Breast epithelium (tissue), 4 donors: Measurements from ENCODE around the gene PTPRK. TPM values are rescaled to one million over a fixed set of nuclear protein-coding genes. Genes with fewer than 3 reads are reported as not detected.

Source experiments
- DNase-seq, 2 donors: peaks; one replicate each; pipeline ENCODE4 v3.0.0-alpha.2; 2019; ENCODE audit warnings: low spot score in 2 of 2
- H3K27ac ChIP-seq, 2 donors: fragments of 200-600 bp; sonication (generic) in 1 of 2; one replicate each; pipeline ENCODE4 v1.5.1; 2016 to 2019; ENCODE audit warnings: mild to moderate bottlenecking in 1 of 2
- H3K27me3 ChIP-seq, 2 donors: fragments of 200-600 bp; sonication (generic) in 1 of 2; one replicate each; pipeline versions ENCODE4 v1.5.1 to v1.6.0; 2017 to 2019; ENCODE audit warnings: control low read depth in 1 of 2, mild to moderate bottlenecking in 1 of 2
- H3K36me3 ChIP-seq: fragments of 200-600 bp; one replicate; pipeline ENCODE4 v1.5.1; 2019
- H3K4me1 ChIP-seq, 2 donors: fragments of 200-600 bp; sonication (generic); one replicate each; pipeline ENCODE4 v1.5.1; 2016 to 2019; ENCODE audit warnings: control low read depth in 1 of 2
- H3K4me3 ChIP-seq, 3 donors: fragments of 200-600 bp; sonication (generic); 1 replicate in 2 of 3; 2 replicates in 1 of 3; pipeline ENCODE4 v1.5.1; 2016 to 2019; ENCODE audit warnings: mild to moderate bottlenecking in 3 of 3, moderate library complexity in 2 of 3
- H3K9me3 ChIP-seq, 2 donors: fragments of 200-600 bp; sonication (generic) in 1 of 2; one replicate each; pipeline ENCODE4 v1.5.1; 2016 to 2019; ENCODE audit warnings: control low read depth in 1 of 2
- POLR2A ChIP-seq: fragments of 450-650 bp; IDR thresholded peaks from one replicate; pipeline ENCODE4 v1.6.1; 2016; ENCODE audit warnings: antibody characterized with exemption, mild to moderate bottlenecking, moderate library complexity
- POLR2AphosphoS5 ChIP-seq, 3 donors: sonication (generic); formaldehyde crosslinking; IDR thresholded peaks; one replicate each; pipeline ENCODE4 v1.6.1; 2017; ENCODE audit warnings: antibody characterized with exemption in 3 of 3
- intact Hi-C: fragments of 100-400 bp; cut with DNase I; formaldehyde crosslinking; loops from one replicate; pipeline ENCODE4 v1.15.1; 2023; ENCODE audit warnings: low total_unique reads
- total RNA-seq, 3 donors: library from RNA; depleted of rRNA; stranded (reverse); fragments of >200 nt; gene quantifications; one replicate each; pipeline ENCODE4 v1.1.0, GENCODE V29; 2016
- TF ChIP-seq, protein P1 (sequence below), 3 donors: fragments of 450-650 bp; IDR thresholded peaks; one replicate each; pipeline ENCODE4 v1.5.1; 2016 to 2017; ENCODE audit warnings: antibody characterized with exemption in 3 of 3, mild to moderate bottlenecking in 3 of 3, moderate library complexity in 3 of 3

Gene PTPRK
- total RNA-seq, 3 donors from 2014 or later = 29.1 to 134 (median 77.0) TPM

DNA sequence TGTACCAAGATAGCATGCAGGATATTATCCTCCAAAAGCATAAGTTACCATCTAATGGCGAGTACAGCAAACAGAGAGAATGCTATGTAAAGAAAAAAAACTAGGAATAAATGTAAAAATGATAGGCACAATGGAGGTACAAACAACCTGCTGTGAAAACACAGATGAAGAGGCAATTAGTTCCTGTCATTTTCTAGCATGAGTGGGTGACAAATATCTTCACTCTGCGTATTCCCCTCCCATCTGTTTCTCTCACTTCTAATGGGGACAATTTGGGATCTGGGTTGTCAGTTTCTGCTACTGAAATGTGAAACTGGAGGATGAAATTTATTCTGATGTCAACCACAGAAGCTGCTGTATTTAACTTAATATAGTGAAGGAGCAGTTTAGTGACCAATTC is 11.7 kb upstream of the PTPRK start:
- intact Hi-C loops = no loop called here
- Histone ChIP-seq H3K27ac (no peak overlapping the region), H3K27me3 (no peaks in the 10 kb centered on the region), H3K4me1 (no peaks in the 10 kb centered on the region), H3K9me3 (no peaks in the 10 kb centered on the region), H3K4me3 (no peak overlapping the region), H3K36me3 (no peaks in the 10 kb centered on the region)
- TF ChIP-seq, protein P1, sequence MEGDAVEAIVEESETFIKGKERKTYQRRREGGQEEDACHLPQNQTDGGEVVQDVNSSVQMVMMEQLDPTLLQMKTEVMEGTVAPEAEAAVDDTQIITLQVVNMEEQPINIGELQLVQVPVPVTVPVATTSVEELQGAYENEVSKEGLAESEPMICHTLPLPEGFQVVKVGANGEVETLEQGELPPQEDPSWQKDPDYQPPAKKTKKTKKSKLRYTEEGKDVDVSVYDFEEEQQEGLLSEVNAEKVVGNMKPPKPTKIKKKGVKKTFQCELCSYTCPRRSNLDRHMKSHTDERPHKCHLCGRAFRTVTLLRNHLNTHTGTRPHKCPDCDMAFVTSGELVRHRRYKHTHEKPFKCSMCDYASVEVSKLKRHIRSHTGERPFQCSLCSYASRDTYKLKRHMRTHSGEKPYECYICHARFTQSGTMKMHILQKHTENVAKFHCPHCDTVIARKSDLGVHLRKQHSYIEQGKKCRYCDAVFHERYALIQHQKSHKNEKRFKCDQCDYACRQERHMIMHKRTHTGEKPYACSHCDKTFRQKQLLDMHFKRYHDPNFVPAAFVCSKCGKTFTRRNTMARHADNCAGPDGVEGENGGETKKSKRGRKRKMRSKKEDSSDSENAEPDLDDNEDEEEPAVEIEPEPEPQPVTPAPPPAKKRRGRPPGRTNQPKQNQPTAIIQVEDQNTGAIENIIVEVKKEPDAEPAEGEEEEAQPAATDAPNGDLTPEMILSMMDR (IDR thresholded peaks at IDR 0.05) = no peak
- TF ChIP-seq POLR2AphosphoS5 (IDR thresholded peaks at IDR 0.05) (no peak), POLR2A (no peak)
- no peak for DNase-seq

DNA sequence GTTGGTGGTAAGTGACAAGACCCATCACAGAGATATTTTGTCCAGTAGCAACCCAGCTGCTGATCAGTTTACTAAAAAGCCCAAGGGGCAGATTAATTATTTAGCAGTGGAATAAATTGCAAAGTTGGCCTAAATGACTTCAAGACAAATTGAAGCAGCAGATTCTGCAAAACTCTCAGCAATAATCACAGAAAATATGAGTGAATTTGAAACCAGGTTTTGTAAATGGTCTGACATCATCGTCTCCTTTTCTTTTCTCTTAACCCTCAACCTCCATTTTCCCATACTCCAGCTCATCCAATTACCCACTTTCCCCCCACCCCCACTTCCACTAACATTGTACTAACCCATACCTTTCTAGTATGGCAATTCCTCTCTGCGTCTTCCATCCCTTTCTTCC is 11.3 kb upstream of the PTPRK start:
- DNase-seq = no peak

DNA sequence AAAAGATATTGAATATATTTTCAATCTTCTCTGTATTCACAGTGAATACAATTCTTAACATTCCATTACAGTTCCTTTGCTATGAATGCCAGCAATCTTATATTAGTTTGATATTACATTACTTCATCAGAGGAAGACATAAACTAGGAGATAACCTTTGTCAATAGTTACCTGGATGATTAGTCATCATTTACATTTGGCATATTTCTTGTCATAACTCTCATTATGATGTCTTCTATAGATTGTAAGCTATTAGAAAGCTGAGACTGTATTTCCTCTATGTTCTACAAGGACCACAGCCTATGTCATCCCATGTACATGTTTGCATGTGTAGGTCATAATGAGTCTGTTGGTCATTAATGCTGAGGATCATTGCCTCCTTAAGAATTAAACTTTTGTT is 7.8 kb upstream of the PTPRK start:
- Histone ChIP-seq H3K27me3 (no peaks in the 10 kb centered on the region), H3K27ac (no peak overlapping the region), H3K9me3 (no peaks in the 10 kb centered on the region), H3K4me1 (no peaks in the 10 kb centered on the region), H3K4me3 (no peak overlapping the region), H3K36me3 (no peaks in the 10 kb centered on the region)
- no peak for TF ChIP-seq POLR2A
- TF ChIP-seq, protein P1 (IDR thresholded peaks at IDR 0.05) = no peak
- TF ChIP-seq POLR2AphosphoS5 (IDR thresholded peaks at IDR 0.05) = no peak
- no peak for DNase-seq
- intact Hi-C loops = no loop called here

More for the DNA sequence above, 11.3 kb upstream of the PTPRK start:
- no peaks in the 10 kb centered on the region for H3K9me3 ChIP-seq
- H3K27ac ChIP-seq = no peak overlapping the region
- TF ChIP-seq, protein P1 (IDR thresholded peaks at IDR 0.05) = no peak
- no peak for TF ChIP-seq POLR2AphosphoS5 (IDR thresholded peaks at IDR 0.05)
- no peak for TF ChIP-seq POLR2A
- no peaks in the 10 kb centered on the region for H3K36me3 ChIP-seq
- no peaks in the 10 kb centered on the region for H3K4me1 ChIP-seq
- no peaks in the 10 kb centered on the region for H3K27me3 ChIP-seq
- no peak overlapping the region for H3K4me3 ChIP-seq
- intact Hi-C loops = no loop called here

DNA sequence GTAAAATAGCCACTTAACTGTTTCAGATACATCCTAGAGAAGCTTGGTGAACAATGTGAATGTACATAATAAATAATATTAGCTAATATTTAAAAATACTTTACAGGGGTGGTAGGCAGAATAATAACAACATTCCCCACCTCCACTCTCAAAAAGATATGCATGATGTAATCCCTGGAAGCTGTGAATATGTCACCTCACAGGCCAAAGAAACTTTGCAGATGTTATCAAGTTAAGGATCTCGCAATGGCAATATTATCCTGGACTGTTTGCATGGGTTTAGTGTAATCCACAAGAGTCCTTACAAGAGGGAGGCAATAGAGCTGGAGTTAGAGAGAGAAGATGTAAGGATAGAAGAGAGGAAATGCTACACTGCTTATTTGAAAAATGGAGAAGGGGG is 7.0 kb upstream of the PTPRK start:
- TF ChIP-seq POLR2AphosphoS5 (IDR thresholded peaks at IDR 0.05) = no peak
- TF ChIP-seq, protein P1 (IDR thresholded peaks at IDR 0.05) = no peak
- no peak for TF ChIP-seq POLR2A
- H3K27ac ChIP-seq = no peak overlapping the region
- no peaks in the 10 kb centered on the region for H3K4me1 ChIP-seq
- H3K9me3 ChIP-seq = no peaks in the 10 kb centered on the region
- DNase-seq = no peak
- no peak overlapping the region for H3K4me3 ChIP-seq
- intact Hi-C loops = no loop called here
- no peaks in the 10 kb centered on the region for H3K36me3 ChIP-seq
- no peaks in the 10 kb centered on the region for H3K27me3 ChIP-seq

DNA sequence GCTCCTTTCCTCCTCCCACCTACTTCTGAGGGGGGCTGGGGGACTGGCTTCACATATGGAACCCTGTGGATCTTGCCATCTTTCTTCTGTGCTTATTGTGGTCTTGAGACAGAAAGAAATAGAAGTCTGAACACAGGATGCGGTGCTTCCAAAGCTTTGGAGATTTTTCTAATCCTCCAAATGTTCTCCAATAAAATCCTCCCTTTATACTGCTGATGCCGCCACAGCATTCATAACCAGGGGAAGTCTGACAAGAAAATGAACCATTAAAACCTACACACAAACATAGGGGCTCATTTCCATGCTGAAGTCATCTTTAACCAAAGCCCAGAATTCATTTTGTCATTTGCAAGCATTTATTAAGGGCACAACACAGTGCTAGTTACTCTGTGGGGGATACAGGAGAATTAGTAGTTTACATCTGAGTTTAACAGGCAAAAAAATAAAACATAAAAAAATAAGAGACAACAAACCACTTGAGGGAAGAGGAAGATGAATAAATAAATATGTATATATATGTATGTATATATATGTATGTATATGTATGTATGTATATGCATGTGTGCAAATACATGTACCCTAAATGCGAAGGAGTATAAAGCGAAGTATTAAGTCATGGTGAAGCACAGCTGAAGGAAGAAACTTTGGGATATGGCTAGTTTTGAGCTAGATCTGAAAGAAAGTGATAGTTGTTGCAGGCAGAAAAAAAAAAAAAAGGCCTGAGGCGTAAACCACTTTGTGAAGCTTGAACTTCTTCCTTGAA is 5.9 kb upstream of the PTPRK start:
- no peaks in the 10 kb centered on the region for H3K4me1 ChIP-seq
- no peak overlapping the region for H3K27ac ChIP-seq
- H3K9me3 ChIP-seq = no peaks in the 10 kb centered on the region
- no peaks in the 10 kb centered on the region for H3K36me3 ChIP-seq
- intact Hi-C loops = no loop called here
- TF ChIP-seq POLR2A = no peak
- TF ChIP-seq POLR2AphosphoS5 (IDR thresholded peaks at IDR 0.05) = no peak
- TF ChIP-seq, protein P1 (IDR thresholded peaks at IDR 0.05) = no peak
- DNase-seq = no peak
- H3K27me3 ChIP-seq = no peaks in the 10 kb centered on the region
- no peak overlapping the region for H3K4me3 ChIP-seq
